AG20443 (cell line): ENCODE data around the gene TMEM121B.
"Not testable (repeated sequence)": the region's sequence is repeated elsewhere in the genome, so short reads cannot be mapped to it uniquely, and the experiment has no call there.

Experiments used
- DNase-seq: peaks from one replicate; pipeline ENCODE4 v3.0.0; 2012; ENCODE audit warnings: low spot score, mixed read lengths

Gene TMEM121B

GRCh38 chr22:17121233-17122195 lies at the start of gene TMEM121B:
Gene TMEM121B (minus strand): TSS chr22:17121360. CDS start chr22:17121127, 233 bp downstream.
- peak; percentile 68 for DNase-seq

GRCh38 chr22:17167486-17167885 lies 46.3 kb upstream of the TMEM121B start:
- DNase-seq: no peak

GRCh38 chr22:17164392-17165024 lies 43.3 kb upstream of the TMEM121B start:
- DNase-seq: no peak

GRCh38 chr22:17162731-17163130 lies 41.6 kb upstream of the TMEM121B start:
- no peak for DNase-seq

- DNase-seq: no peak
These were observed 40.8 kb upstream of the TMEM121B start for GRCh38 chr22:17161991-17162390.

GRCh38 chr22:17159504-17159951 lies 38.4 kb upstream of the TMEM121B start:
- DNase-seq: peak; percentile 53

GRCh38 chr22:17158568-17159503 lies 37.7 kb upstream of the TMEM121B start, which contains the start of gene HDHD5:
Gene HDHD5 (minus strand): TSS chr22:17159277. CDS start chr22:17159251, 26 bp downstream.
- peak; percentile 98 for DNase-seq

- DNase-seq: no peak
These were observed 37.0 kb upstream of the TMEM121B start for GRCh38 chr22:17158176-17158567.

GRCh38 chr22:17157714-17158113 lies 36.6 kb upstream of the TMEM121B start:
- no peak for DNase-seq

GRCh38 chr22:17155941-17156340 lies 34.8 kb upstream of the TMEM121B start:
- no peak for DNase-seq

- DNase-seq: no peak
These were observed 31.8 kb upstream of the TMEM121B start for GRCh38 chr22:17152971-17153370.

GRCh38 chr22:17152340-17152739 lies 31.2 kb upstream of the TMEM121B start:
- no peak for DNase-seq

GRCh38 chr22:17149076-17149815 lies 28.1 kb upstream of the TMEM121B start:
- no peak for DNase-seq

- not testable (repeated sequence) for DNase-seq
These were observed 26.3 kb upstream of the TMEM121B start for GRCh38 chr22:17147458-17147857.

GRCh38 chr22:17145021-17145680 lies 24.0 kb upstream of the TMEM121B start:
- DNase-seq: no peak

GRCh38 chr22:17143826-17144225 lies 22.7 kb upstream of the TMEM121B start:
- DNase-seq: no peak

- no peak for DNase-seq
These were observed 21.9 kb upstream of the TMEM121B start for GRCh38 chr22:17143101-17143500.

- no peak for DNase-seq
These were observed 19.9 kb upstream of the TMEM121B start for GRCh38 chr22:17140826-17141766.

GRCh38 chr22:17140022-17140421 lies 18.9 kb upstream of the TMEM121B start:
- DNase-seq: no peak
